Panc1 (cell line): Measurements from ENCODE around the gene CGA. TPM values are rescaled to one million over a fixed set of nuclear protein-coding genes. Genes with fewer than 3 reads are reported as not detected.

Experiments used
- ATAC-seq: fragments of 200-7000 bp; cut with Tn5 transposase; 2 replicates; pipeline ENCODE4 v1.9.1; 2020; ENCODE audit warnings: mild to moderate bottlenecking, moderate library complexity
- BruUV-seq: library from RNA; stranded (reverse); fragments of 400-500 nt; replicated peaks from 2 replicates; lab custom pipeline; 2021; lab: Mats Ljungman, UMichigan
- CTCF ChIA-PET: fragments of 300-600 bp; sonication (Branson Sonifier 250); formaldehyde crosslinking; loops from one replicate; lab custom pipeline; 2022; ENCODE audit warnings: antibody characterized with exemption; lab: Charles Lee
- POLR2A ChIA-PET: fragments of 300-600 bp; sonication (Branson Sonifier 250); formaldehyde crosslinking; loops from one replicate; lab custom pipeline; 2022; ENCODE audit warnings: antibody characterized with exemption; lab: Charles Lee
- DNase-seq: peaks from one replicate; pipeline ENCODE4 v3.0.0-alpha.2; 2010; ENCODE audit warnings: low read depth, low spot score
- H3K27ac ChIP-seq: 2 replicates; pipeline ENCODE4 v1.5.1; 2011; ENCODE audit warnings: mild to moderate bottlenecking, low read length, inconsistent platforms
- H3K27me3 ChIP-seq: fragments of 200-500 bp; sonication (Bioruptor generic); 2 replicates; pipeline ENCODE4 v1.6.0; 2014; ENCODE audit warnings: low read length, inconsistent platforms; ENCODE audit not compliant: control insufficient read depth, insufficient read depth
- H3K36me3 ChIP-seq: fragments of 200-500 bp; sonication (Bioruptor generic); 2 replicates; pipeline ENCODE4 v1.5.1; 2014; ENCODE audit warnings: inconsistent platforms, mild to moderate bottlenecking, low read length, moderate library complexity; ENCODE audit not compliant: control insufficient read depth, insufficient read depth
- H3K4me1 ChIP-seq: 2 replicates; pipeline ENCODE4 v1.5.1; 2011; ENCODE audit warnings: inconsistent platforms, mild to moderate bottlenecking, low read length, moderate library complexity; ENCODE audit not compliant: control insufficient read depth, insufficient read depth
- H3K4me3 ChIP-seq, 2 experiments: 2 replicates each; pipeline ENCODE4 v1.5.1; 2011 to 2012; ENCODE audit warnings: low read depth in 2 of 2, low read length in 2 of 2, mild to moderate bottlenecking in 2 of 2, inconsistent platforms in 1 of 2, moderate library complexity in 1 of 2
- H3K9me3 ChIP-seq: fragments of 200-500 bp; sonication (Bioruptor generic); 2 replicates; pipeline ENCODE4 v1.5.1; 2014; ENCODE audit warnings: low read depth, mild to moderate bottlenecking, inconsistent platforms, low read length, moderate library complexity; ENCODE audit not compliant: control insufficient read depth, insufficient read depth
- POLR2AphosphoS5 ChIP-seq: IDR thresholded peaks from 2 replicates; pipeline ENCODE4 v1.6.1; 2012; ENCODE audit warnings: mild to moderate bottlenecking, low read depth, low read length, moderate library complexity
- SIN3A ChIP-seq: IDR thresholded peaks from 2 replicates; pipeline ENCODE4 v1.6.1; 2012; ENCODE audit warnings: low read depth, mild to moderate bottlenecking, low read length, moderate library complexity, borderline replicate concordance; ENCODE audit not compliant: insufficient read depth
- TCF7L2 ChIP-seq: IDR thresholded peaks from 2 replicates; pipeline ENCODE4 v1.6.1; 2011; ENCODE audit warnings: mild to moderate bottlenecking, low read depth, low read length, inconsistent platforms
- in situ Hi-C: cut with HindIII; loops from 2 replicates; pipeline ENCODE4 v1.10.0; 2016; ENCODE audit warnings: low sequenced_read_pairs, low pct_unique_long_range_greater_than_20kb
- intact Hi-C: fragments of 100-400 bp; cut with micrococcal nuclease; formaldehyde crosslinking; loops from one replicate; pipeline ENCODE4 v1.10.0; 2022; ENCODE audit not compliant: unreplicated experiment
- total RNA-seq: library from RNA; stranded (reverse); gene quantifications from one replicate; pipeline ENCODE4 v1.2.1, GENCODE V29; 2021; ENCODE audit not compliant: unreplicated experiment
- TF ChIP-seq, protein P1 (sequence below): fragments of 450-650 bp; IDR thresholded peaks from 2 replicates; pipeline ENCODE4 v1.5.1; 2017; ENCODE audit warnings: mild to moderate bottlenecking
- TF ChIP-seq, protein P2 (sequence below), 2 experiments: IDR thresholded peaks; 2 replicates each; pipeline ENCODE4 v1.6.1; 2011 to 2012; ENCODE audit warnings: low read depth in 2 of 2, control low read depth in 1 of 2, low read length in 1 of 2, mild to moderate bottlenecking in 1 of 2, moderate library complexity in 1 of 2; ENCODE audit not compliant: insufficient read depth in 1 of 2

CGA gene
- total RNA-seq, 1 experiment from 2014 or later: not detected

GRCh38 chr6:87053312-87053711 is 41.6 kb downstream of the CGA start:
- in situ Hi-C loops: no loop called here
- BruUV-seq: no TSS peak
- TF ChIP-seq, protein P1, sequence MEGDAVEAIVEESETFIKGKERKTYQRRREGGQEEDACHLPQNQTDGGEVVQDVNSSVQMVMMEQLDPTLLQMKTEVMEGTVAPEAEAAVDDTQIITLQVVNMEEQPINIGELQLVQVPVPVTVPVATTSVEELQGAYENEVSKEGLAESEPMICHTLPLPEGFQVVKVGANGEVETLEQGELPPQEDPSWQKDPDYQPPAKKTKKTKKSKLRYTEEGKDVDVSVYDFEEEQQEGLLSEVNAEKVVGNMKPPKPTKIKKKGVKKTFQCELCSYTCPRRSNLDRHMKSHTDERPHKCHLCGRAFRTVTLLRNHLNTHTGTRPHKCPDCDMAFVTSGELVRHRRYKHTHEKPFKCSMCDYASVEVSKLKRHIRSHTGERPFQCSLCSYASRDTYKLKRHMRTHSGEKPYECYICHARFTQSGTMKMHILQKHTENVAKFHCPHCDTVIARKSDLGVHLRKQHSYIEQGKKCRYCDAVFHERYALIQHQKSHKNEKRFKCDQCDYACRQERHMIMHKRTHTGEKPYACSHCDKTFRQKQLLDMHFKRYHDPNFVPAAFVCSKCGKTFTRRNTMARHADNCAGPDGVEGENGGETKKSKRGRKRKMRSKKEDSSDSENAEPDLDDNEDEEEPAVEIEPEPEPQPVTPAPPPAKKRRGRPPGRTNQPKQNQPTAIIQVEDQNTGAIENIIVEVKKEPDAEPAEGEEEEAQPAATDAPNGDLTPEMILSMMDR: no peak
- TF ChIP-seq POLR2AphosphoS5: no peak
- TF ChIP-seq, protein P2, sequence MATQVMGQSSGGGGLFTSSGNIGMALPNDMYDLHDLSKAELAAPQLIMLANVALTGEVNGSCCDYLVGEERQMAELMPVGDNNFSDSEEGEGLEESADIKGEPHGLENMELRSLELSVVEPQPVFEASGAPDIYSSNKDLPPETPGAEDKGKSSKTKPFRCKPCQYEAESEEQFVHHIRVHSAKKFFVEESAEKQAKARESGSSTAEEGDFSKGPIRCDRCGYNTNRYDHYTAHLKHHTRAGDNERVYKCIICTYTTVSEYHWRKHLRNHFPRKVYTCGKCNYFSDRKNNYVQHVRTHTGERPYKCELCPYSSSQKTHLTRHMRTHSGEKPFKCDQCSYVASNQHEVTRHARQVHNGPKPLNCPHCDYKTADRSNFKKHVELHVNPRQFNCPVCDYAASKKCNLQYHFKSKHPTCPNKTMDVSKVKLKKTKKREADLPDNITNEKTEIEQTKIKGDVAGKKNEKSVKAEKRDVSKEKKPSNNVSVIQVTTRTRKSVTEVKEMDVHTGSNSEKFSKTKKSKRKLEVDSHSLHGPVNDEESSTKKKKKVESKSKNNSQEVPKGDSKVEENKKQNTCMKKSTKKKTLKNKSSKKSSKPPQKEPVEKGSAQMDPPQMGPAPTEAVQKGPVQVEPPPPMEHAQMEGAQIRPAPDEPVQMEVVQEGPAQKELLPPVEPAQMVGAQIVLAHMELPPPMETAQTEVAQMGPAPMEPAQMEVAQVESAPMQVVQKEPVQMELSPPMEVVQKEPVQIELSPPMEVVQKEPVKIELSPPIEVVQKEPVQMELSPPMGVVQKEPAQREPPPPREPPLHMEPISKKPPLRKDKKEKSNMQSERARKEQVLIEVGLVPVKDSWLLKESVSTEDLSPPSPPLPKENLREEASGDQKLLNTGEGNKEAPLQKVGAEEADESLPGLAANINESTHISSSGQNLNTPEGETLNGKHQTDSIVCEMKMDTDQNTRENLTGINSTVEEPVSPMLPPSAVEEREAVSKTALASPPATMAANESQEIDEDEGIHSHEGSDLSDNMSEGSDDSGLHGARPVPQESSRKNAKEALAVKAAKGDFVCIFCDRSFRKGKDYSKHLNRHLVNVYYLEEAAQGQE (IDR thresholded peaks at IDR 0.05; ENCODE audit: insufficient read depth in 1 of 2, low read depth in 2 of 2, low read length in 1 of 2): no peak
- no peak for TF ChIP-seq TCF7L2
- no peak for TF ChIP-seq SIN3A
- DNase-seq (no peak), ATAC-seq (no peak)
- no peak overlapping the region for H3K27ac ChIP-seq
- H3K4me3 ChIP-seq: no peak overlapping the region
- H3K36me3 ChIP-seq: no peaks in the 10 kb centered on the region
- intact Hi-C loops: loop anchor here (10.0 kb wide), 1 partner anchor 1969 kb away; no protein-coding TSS in a partner anchor
- 0 out of 2 replicates have a peak, but pooled peaks cover 12% of the 10 kb centered on the region for H3K27me3 ChIP-seq
- H3K9me3 ChIP-seq: no peaks in the 10 kb centered on the region
- ChIA-PET POLR2A (no interaction called here), CTCF (no interaction called here)
- no peaks in the 10 kb centered on the region for H3K4me1 ChIP-seq

DNA sequence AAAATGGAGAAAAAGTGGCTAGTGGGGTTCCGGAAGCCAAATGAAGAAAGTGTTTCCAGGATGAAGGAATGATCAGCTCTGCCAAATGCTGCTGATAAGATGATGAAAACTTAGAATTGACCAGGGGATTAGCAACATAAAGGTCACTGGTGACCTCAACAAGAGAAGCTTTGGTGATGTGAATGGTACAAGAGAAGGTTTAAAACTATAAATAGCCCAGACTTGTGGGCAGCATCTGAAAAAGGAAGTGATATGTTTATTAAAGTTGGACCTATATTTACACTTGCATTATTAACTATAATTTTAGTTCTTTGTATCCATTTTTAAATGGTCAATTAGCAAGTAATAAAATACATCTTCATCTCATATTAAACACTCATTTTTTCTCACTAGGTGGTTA is 45.1 kb downstream of the CGA start:
- CTCF ChIA-PET: no interaction called here
- H3K27me3 ChIP-seq: peaks cover 12% of the 10 kb centered on the region; the same call in 1 of the 2 replicates
- no peaks in the 10 kb centered on the region for H3K36me3 ChIP-seq
- intact Hi-C loops: loop anchor here (10.0 kb wide), 1 partner anchor 1965 kb away; no protein-coding TSS in a partner anchor
- BruUV-seq: no TSS peak
- no peaks in the 10 kb centered on the region for H3K9me3 ChIP-seq
- POLR2A ChIA-PET: no interaction called here
- H3K27ac ChIP-seq: no peak overlapping the region
- in situ Hi-C loops: no loop called here
- TF ChIP-seq POLR2AphosphoS5 (no peak), TCF7L2 (no peak), SIN3A (no peak)
- TF ChIP-seq, protein P1: no peak
- TF ChIP-seq, protein P2 (IDR thresholded peaks at IDR 0.05; ENCODE audit: insufficient read depth in 1 of 2, low read depth in 2 of 2, low read length in 1 of 2): no peak
- DNase-seq (no peak), ATAC-seq (no peak)
- H3K4me1 ChIP-seq: no peaks in the 10 kb centered on the region
- H3K4me3 ChIP-seq: no peak overlapping the region
